ENCODE measurements around the gene WDR72.
"Not testable (repeated sequence)": the region's sequence is repeated elsewhere in the genome, so short reads cannot be mapped to it uniquely, and the experiment has no call there.

The WDR72 gene

DNA sequence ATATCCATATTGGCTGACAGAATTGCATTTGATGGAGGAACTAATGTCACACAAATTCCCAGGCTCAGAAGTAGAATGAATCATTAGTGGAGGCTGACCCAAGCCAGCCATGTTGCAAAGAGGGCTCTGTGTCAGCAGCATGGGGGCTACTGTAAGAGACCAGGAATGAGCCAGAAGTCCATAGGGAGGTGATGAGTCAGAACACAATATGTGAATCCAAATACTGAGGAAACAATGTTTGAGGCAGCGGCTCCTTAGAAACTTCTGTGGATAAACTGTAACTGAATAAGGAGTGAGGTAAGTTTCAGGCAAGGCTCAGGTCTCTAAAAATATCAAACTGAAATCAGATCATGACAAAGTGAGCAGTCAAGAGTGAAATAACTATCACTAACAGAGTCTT is 170.7 kb downstream of the WDR72 start:
- DNase-seq = no peak

DNA sequence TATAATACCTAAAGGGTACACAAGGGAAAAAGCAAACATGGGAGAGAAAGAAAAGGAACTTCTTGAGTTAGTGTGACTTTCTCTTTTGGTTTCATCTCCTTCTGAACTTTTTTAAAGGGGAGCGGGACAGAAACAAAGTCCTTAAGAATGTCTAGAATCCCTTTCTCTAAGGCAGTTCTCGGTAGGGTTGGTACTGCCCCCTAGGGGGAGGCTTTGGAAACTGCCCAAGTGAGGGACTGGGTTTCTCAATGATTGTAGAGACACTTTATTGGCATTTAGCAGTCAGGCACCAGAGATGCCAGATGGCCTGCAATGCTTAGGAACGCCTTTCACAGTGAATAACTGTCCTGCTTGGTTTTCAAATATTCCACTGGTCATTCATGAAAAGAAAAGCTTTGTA is 172.7 kb downstream of the WDR72 start:
- no peak for DNase-seq

DNA sequence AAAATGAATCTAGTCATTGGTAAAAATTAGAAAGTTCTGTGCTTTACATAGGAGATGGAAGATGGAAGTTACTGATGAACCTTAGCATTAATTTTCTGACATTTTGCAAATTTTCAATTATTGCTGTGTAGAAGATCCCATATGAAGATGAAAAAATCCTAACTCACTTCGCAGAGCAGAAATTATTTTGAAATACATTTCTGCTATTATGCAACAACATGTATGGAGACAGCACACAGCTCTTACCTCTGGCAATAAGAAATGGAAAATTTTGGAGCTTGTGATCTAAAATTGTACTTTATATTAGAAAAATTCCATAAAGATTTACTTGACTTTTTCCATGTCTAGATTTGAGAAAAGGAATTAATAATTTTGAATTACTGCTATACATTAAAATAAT is 177.9 kb downstream of the WDR72 start:
- no peak for DNase-seq

DNA sequence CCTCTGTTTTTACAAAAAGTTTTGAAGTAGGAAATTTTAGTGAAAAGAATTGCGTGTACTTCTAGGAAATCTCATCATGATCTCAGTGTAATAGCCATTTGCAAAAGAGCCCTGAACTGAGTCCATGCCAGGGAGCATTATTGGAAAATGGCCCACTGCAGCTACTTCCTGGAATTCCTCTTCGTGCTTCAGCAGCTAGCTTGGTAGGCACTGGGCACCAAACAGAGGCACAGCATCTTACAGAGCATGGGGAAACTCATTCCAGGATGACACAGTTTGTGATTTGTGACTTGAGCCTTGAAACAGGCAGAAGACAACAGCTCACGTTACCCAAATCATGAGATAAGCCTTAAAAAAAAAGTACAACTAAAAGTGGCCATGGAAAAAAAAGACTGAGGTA is 179.1 kb downstream of the WDR72 start:
- DNase-seq = no peak

DNA sequence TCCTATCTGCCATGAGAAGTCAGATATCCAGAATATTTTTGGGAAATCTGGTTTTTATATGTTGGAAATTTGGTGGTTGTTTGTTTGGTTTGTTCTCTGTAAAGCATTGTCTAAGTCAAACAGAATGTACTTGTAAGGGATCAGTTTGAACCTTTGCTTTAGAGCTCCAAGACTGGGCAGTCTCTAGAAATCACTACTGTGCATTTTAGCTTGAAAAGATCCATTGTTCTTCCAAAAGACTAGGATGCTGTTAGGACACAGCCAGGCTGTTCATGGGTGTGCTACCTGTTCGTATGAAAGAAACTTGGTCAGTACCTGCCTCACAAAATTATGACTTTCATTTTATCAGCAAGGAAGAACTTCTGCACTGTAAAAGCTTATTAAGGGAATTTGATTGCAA is 182.6 kb downstream of the WDR72 start:
- no peak for DNase-seq

DNA sequence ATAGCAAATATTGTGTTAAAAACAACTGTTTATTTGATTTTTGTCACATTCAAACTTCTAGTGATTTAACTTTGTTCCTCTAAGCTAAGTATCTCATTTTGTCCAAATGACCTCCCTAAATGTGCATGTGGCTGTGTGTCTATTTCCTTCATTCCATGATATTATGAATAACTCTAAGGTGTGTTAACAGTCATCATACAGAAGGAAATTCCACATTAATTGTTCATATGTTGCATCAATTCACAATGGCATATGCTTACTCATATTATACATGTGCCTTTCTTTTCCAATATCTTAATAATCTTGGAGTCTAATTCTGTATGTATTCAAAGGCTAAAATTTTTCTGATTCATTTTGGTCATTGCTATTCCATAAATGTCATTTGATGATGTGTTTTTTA is 186.4 kb downstream of the WDR72 start:
- no peak for DNase-seq

DNA sequence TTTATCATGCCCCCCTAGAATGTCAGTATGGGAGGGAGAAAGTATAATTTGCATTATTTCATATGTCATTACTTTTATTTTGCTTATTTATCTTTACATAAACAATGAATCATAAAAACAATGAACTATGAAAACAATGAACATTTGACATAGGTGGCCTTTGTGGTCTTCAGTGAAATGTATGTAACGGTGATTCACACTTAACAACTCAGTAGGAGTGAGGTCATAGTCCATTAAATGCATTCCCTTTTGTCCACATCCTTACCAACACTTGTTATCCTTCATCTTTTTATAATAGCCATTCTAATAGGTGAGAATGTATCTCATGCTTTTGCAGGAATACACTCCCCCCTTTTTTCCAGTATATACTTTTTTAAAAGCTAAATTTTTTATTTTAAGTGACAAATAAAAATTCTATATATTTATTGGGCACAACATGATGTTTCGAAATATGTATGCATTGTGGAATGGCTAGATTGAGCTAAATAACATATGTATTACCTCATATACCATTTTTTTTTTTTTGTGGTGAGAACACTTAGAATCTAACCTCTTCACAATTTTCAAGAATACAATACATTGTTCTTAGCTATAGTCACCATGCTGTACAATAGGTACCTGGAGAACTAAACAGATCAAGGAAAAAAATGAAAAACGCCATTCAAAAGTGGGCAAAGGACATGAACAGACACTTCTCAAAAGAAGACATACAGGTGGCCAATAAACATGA is 189.5 kb downstream of the WDR72 start:
- no peak for DNase-seq

DNA sequence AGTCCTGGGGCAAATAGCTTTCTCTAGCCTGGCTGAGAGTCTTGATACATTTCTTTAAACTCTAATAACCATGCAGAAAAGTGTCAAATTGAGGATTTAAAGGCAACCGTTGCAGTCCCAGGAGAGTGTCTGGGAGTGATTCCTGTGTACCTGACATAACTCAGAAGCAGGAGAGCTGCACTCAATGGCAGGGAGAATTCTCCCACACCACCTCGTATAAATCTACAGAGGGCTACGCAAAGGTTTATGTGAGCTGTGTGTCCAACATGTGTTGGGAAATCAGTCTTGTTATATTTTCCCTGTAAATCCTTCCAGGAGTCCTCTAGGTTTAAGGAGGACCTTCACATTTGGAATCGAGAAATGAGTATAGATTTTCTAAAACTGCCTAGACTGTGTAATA is 192.6 kb downstream of the WDR72 start:
- no peak for DNase-seq

DNA sequence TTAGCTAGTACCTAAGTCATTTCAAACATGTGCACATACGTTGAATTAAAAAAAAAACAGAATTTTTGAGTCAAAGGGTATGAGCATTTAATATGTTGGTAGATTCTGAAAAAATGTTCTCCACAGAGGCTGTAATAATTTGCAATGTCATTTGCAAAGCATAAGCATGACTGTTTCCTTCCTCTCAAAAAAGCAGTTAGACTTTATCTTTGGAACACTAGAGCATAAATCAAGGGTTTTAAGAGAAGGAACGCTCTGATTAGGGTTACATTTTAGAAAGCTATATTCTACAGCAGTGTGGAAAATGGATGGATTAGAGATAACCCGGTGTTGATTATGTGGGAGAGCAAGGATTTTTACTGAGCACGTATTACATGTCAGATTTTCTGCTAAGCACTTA is 193.7 kb downstream of the WDR72 start:
- DNase-seq = no peak

DNA sequence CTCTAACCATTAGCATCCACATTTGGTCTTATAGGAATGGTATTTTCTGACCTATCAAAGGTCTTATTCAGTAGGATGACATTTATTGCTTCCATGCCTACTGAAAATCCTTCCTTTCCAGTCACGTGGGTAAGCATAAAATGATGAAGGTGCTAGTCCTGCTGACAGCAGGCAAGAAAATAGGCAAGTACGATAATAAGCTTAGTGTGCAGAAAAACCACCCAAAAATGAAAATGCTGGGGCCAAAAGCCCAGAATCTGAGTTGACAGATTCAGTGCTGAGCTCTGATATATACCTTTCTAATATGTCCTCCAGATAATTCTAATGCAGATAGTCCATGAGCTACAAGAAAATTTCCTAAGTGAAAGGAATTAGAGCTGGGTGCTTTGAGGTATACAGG is 194.8 kb downstream of the WDR72 start:
- DNase-seq = no peak

DNA sequence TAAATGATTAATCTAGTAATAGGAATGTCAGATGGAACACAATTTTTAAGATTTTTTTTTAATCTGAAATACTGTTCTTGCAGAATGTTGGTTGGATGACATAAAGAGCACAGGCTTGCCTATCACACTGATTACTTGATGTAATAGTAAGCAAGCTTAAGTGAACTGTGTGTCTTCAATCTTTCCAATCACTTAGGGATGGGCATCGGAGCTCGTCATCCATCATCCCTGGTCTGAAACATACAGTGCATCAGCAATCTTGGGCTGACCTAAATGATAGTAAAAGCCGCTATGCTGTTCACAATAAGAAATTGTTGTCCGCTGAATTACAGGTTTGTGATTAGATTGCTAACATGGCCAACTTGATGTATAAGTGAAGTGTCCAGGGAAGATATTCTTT is 195.8 kb downstream of the WDR72 start:
- no peak for DNase-seq

DNA sequence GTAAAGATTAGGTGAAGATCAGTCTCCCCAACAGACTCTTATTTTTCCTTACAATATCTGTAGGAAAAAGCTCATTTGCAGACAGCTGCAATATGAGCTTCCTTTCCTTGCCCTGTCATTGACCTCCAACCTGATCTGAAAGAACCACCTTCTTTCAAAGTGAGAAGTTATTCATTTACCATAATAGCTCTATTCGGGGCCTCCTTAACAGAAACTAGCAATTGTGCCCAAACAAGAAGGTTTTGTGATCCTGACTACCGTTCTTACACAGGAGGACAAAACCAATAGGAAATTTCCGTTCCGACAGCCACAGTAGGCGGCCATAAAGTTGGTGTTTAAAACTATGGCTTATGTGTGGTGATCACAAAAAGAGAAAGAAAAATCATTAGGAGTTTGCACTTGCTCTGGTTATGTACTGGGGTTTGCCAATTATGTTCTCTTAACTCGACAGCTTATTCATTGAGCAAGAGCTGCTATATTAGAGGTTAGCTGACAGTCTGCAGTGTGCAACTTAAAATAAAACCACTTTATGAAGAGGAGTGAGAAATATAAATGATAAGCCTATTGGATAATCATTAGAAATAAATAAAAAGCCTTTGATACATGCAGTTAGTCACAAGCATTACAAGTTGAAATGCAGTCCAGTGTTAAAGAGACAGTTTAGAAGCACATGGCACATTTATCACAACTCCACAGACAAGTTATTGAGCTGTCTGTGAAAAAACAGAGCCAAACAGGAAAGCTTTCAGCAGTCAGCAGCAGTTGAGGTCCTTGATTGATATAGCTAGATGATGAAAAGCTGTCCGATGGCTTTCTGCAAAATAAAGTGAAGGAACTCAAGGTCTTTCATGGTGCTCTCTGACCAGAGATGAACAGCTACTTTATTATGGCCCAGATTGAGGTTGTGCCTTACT is 199.8 kb downstream of the WDR72 start:
- DNase-seq = no peak

DNA sequence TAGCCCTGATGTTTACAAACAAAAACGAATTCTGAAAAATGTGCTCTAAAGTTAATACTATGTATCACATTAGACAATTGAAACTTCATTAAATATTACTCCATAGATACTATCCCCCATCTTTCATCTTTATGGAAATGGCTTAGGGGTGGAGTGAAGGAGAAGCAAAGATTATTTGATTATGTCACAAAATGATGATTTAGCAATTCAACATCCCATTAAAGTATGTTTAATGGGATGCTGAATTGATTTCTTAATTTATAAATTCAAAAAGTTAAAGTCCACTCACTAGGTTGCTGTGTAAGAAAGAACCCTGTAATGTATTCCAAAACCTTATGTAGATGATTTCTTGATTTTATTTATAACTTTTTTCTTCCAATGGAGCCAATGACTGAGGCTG is 201.1 kb downstream of the WDR72 start:
- DNase-seq = no peak

DNA sequence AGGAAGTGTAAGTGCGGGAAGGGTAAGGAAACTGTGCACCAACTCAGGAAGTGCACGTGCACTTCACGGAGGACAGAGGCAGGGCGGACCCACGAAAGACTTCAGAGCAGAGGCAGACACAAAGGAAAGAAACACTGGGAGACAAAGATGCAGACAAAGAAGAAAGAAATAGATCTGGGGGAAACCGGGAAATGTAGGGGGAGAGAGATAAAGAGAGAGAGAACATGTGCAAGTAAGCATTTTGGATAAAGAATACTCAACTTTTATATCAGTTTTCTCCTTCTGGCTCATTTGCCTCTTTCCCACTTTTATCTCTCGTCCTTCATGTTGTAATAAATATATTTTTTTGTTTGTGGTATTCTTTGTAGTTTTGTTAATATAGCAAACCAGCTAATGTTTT is 204.2 kb downstream of the WDR72 start:
- DNase-seq = no peak

DNA sequence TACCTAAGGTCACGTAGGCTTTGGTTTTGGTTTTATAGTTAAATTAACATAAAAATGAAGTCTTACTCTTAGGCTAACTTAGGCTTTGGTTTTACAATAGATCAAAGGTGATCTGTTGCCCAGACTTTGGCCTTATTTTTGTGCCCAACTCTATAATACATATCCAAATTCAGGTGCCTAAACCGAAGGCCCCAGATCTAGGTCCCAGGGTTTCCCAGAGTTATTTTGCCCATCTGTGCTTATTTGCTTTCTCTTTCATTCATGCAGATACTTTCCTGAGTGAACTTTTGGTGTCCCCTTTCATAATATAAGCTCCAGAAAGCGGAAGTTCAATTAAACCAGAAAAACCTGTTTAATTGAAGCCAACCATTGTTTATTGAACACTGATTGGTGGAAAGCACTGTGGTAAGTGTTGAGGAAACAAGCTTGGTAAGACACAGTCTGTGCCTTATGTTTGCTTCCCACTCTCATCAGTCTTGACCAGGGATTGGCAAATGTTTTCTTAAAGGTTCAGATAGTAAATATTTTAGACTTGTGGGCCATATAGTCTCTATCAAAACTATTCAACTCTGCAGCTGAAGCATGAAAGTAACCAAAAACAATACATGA is 209.7 kb downstream of the WDR72 start:
- DNase-seq = no peak

DNA sequence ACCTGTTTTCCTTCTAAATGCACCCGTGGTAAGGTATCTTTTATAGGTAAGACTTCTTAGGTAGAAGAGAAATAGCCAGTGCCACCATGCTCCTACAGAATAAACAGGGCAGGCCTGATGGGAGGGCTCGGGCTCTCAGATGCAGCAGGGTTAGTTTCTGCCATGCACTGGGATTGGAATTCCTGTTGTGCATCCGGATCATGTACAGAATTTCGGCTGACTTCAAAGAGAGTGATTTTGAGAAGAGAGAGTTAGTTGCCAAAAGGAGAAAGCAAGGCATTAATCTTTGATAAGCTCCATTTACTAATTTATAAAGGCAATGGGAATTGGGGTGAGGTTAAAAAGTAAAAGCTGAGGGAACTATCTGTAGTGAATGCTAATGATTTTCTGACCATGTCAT is 211.2 kb downstream of the WDR72 start:
- no peak for DNase-seq

DNA sequence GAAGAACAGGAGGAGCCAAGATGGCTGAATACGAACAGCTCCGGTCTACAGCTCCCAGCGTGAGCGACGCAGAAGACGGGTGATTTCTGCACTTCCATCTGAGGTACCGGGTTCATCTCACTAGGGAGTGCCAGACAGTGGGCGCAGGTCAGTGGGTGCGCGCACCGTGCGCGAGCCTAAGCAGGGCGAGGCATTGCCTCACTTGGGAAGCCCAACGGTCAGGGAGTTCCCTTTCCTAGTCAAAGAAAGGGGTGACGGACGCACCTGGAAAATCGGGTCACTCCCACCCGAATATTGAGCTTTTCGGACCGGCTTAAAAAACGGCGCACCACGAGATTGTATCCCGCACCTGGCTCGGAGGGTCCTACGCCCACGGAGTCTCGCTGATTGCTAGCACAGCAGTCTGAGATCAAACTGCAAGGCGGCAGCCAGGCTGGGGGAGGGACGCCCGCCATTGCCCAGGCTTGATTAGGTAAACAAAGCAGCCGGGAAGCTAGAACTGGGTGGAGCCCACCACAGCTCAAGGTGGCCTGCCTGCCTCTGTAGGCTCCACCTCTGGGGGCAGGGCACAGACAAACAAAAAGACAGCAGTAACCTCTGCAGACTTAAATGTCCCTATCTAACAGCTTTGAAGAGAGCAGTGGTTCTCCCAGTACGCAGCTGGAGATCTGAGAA is 218.7 kb downstream of the WDR72 start:
- not testable (repeated sequence) for DNase-seq

DNA sequence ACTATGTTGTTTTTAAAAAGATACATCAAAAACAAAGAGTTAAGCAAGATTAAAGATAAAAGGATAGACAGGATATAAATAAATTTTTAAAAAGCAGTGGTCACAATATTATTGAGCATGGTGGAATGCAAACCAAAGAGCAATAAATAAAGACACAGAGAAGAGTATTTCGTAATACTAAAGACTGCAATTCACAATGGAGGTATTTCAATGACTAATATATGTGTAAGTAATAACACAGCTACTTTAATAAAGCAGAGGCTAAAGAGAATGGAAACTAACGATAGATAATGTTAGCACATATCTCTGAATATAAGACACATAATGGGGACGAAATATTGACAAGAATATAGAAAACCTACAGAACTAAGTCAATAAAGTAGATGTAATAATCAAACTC is 219.6 kb downstream of the WDR72 start:
- DNase-seq = no peak

DNA sequence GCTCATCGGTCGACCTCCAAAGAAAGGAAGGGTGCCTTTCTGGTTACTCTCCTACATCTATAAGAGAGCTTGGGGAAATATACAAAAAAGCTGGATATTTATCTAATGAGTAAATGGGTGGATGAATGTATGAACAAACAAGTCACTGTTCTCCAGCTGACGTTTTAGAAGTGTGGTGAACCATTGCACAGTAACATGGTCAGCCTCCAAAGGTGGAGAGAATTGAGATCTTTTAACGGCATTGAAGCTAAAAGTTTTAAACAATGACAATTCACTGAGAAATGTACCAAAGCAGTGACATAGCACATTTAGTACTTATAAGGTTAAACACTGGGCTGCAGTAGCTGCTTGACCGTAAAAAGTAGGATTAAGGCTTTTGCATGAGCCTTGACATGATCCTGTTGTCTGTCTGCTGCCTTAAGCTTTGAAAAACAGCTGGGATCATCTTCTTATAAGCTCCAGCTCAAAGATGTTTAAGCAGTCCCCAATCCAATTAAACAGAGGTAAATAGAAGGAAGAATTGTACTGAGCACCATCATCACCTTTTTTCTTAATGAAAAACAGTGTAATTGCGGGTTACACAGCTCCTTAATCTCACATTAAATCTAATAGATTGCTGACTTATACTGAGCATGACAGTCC is 222.9 kb downstream of the WDR72 start:
- DNase-seq = no peak

DNA sequence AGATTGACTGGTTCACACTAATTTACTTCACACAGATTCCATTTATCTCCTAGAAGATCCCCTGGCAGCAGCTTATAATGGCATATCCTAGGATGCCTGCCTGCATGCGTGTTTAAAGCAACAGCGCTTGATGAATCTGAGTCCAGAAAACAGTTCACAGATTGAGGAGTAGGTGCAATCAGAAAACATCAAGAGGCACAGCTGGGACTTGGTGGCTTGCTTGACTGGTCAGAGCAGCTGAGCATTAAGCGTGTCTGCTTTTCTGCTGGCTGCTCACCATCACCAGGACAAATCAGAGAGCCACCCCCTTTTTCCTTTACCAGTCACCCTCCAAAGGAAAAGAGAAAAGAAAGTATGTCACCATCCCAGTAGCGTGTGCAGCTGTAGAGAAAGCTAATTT is 223.6 kb downstream of the WDR72 start:
- no peak for DNase-seq

DNA sequence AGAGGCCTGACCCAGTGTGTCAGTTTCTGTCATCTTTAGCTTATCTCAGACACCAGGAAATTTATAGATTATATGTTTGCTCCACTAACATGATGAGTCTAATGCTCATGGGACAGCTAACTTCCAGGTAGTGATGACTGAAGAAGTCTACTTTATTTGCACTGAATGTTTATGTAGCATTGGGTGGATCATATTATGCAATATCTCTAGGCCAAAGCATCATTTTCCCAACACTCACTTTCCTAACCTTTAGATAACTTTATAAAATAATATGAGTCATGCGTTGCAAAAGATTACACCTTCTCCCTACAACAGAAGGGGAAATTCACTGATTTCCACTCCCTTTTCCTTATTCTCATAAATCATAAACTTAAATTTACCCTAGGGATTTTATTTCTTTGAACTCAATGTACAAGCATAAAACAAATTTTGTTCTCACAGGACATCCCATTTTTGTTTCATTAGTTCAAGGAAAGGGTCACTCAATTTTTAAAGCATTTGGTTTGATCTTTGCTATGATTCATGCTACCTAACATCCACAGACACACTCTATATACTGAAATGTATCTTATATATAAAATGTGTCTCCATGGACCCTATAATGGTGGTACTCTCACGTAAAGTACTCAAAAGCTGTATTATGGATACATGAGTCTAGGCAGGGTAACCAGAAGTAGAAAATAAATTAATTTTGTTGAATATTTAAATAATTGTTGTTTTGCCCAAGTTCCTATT is 225.2 kb downstream of the WDR72 start:
- no peak for DNase-seq

DNA sequence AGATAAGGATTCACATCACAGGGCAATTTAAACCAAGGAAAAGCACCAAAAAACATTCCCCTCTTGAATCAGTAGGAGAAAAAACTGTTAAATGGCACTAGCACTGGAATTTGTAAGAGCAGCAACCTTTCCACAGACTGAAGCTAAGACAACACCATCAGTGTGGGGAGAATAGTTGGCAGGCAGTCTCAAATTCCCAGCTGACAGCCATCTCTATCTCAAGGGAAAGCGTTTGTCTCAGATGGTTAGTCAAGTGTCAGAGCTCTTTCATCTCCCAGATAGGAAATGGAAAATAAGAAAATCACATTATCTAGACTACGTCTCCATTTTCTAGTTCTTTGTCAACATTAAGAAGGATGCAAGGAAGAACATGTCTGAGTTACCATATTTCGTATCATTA is 228.7 kb downstream of the WDR72 start:
- DNase-seq = no peak
